Adipose tissue (tissue), 3 donors: ENCODE measurements around the gene ZBP1. TPM values are rescaled to one million over a fixed set of nuclear protein-coding genes. Genes with fewer than 3 reads are reported as not detected.

ENCODE experiments used
- H3K27ac ChIP-seq: one replicate; pipeline ENCODE4 v1.5.1; 2013; ENCODE audit warnings: low read depth, low read length
- WGBS, 3 donors: extraction: QIAGEN DNeasy Blood & Tissue Kit; methylation state at CpG; one replicate each; pipeline ENCODE4 v1.1.7; 2013; 5-methylcytosine and 5-hydroxymethylcytosine counted together
- polyA plus RNA-seq, 3 donors: library from polyadenylated mRNA; stranded (reverse); fragments of 200-250 nt; gene quantifications; one replicate each; pipeline ENCODE4 v1.2.3, GENCODE V29; 2013
- donor health status: healthy with polysubstance abuse.
- donor health status: Bipolar disorder and iron deficiency.
- donor health status: healthy.

Gene ZBP1
- polyA plus RNA-seq, 3 donors, result 0.15 to 1.2 (median 0.58) TPM

GRCh38 chr20:57625181-57625958 is 5.1 kb upstream of the ZBP1 start:
- WGBS, 3 donors, result 81 to 96% (median 91%) methylated on average over 7 of the region's 7 CpGs
- H3K27ac ChIP-seq, result no peak overlapping the region

GRCh38 chr20:57624124-57624523 is 3.9 kb upstream of the ZBP1 start:
- H3K27ac ChIP-seq, result no peak overlapping the region
- 81 to 96% (median 93%) methylated on average over 3 of the region's 3 CpGs for WGBS, 3 donors

GRCh38 chr20:57622579-57623381 is 2.6 kb upstream of the ZBP1 start:
- no peak overlapping the region for H3K27ac ChIP-seq
- WGBS, 3 donors, result 57 to 71% (median 66%) methylated on average over 14 of the region's 14 CpGs

GRCh38 chr20:57622201-57622570 is 2.0 kb upstream of the ZBP1 start:
- WGBS, 3 donors, result 64 to 86% (median 82%) methylated on average over 7 of the region's 7 CpGs
- H3K27ac ChIP-seq, result no peak overlapping the region

- 73 to 89% (median 88%) methylated on average over 16 of the region's 16 CpGs for WGBS, 3 donors
Observed at GRCh38 chr20:57621421-57622200, 1.4 kb upstream of the ZBP1 start.

GRCh38 chr20:57620999-57621398 is 773 bp upstream of the ZBP1 start:
- H3K27ac ChIP-seq, result no peak overlapping the region
- 52 to 61% (median 60%) methylated on average over 11 of the region's 11 CpGs for WGBS, 3 donors

More at GRCh38 chr20:57621421-57622200, 1.4 kb upstream of the ZBP1 start:
- H3K27ac ChIP-seq, result no peak overlapping the region

GRCh38 chr20:57619051-57619831 is 985 bp downstream of the ZBP1 start:
- 40 to 64% (median 54%) methylated on average over 19 of the region's 19 CpGs for WGBS, 3 donors
- no peak overlapping the region for H3K27ac ChIP-seq

GRCh38 chr20:57618764-57619050 is 1.5 kb downstream of the ZBP1 start:
- no peak overlapping the region for H3K27ac ChIP-seq
- 61 to 65% (median 64%) methylated on average over 6 of the region's 6 CpGs for WGBS, 3 donors

GRCh38 chr20:57618091-57618763 is 2.0 kb downstream of the ZBP1 start:
- H3K27ac ChIP-seq, result no peak overlapping the region
- WGBS, 3 donors, result 68 to 81% (median 78%) methylated on average over 14 of the region's 14 CpGs

- no peak overlapping the region for H3K27ac ChIP-seq
- 70 to 92% (median 91%) methylated on average over 6 of the region's 6 CpGs for WGBS, 3 donors
Observed at GRCh38 chr20:57617079-57617795, 3.0 kb downstream of the ZBP1 start.

- H3K27ac ChIP-seq, result no peak overlapping the region
- WGBS, 3 donors, result 64 to 93% (median 91%) methylated on average over 16 to 20 of the region's 20 CpGs
Observed at GRCh38 chr20:57616143-57616951, 3.9 kb downstream of the ZBP1 start.

GRCh38 chr20:57615445-57615811 is 4.8 kb downstream of the ZBP1 start:
- WGBS, 3 donors, result 79 to 81% (median 80%) methylated on average over 8 of the region's 8 CpGs
- no peak overlapping the region for H3K27ac ChIP-seq

- WGBS, 3 donors, result 80 to 94% (median 92%) methylated on average over 16 of the region's 16 CpGs
- H3K27ac ChIP-seq, result no peak overlapping the region
Observed at GRCh38 chr20:57614490-57615444, 5.5 kb downstream of the ZBP1 start.

GRCh38 chr20:57613481-57613921 is 6.7 kb downstream of the ZBP1 start:
- no peak overlapping the region for H3K27ac ChIP-seq
- 64 to 91% (median 88%) methylated on average over 12 of the region's 12 CpGs for WGBS, 3 donors

- WGBS, 3 donors, result 81 to 93% (median 86%) methylated on average over 7 of the region's 7 CpGs
- no peak overlapping the region for H3K27ac ChIP-seq
Observed at GRCh38 chr20:57612916-57613315, 7.3 kb downstream of the ZBP1 start.
